Thyroid gland (tissue), 4 donors: ENCODE data around the gene RARB. TPM values are rescaled to one million over a fixed set of nuclear protein-coding genes. Genes with fewer than 3 reads are reported as not detected.

Experiments used
- DNase-seq, 2 donors: peaks; one replicate each; pipeline ENCODE4 v3.0.0-alpha.2; 2019
- H3K27ac ChIP-seq, 3 donors: fragments of 200-600 bp; sonication (generic); 1 replicate in 2 of 3; 2 replicates in 1 of 3; pipeline ENCODE4 v1.5.1; 2016 to 2019; ENCODE audit warnings: mild to moderate bottlenecking in 1 of 3, moderate library complexity in 1 of 3
- H3K27me3 ChIP-seq: fragments of 200-600 bp; sonication (generic); one replicate; pipeline ENCODE4 v1.5.1; 2019
- H3K36me3 ChIP-seq, 2 donors: fragments of 200-600 bp; sonication (generic); one replicate each; pipeline ENCODE4 v1.5.1; 2016 to 2019
- H3K4me1 ChIP-seq, 2 donors: fragments of 200-600 bp; sonication (generic); one replicate each; pipeline ENCODE4 v1.5.1; 2017 to 2019
- H3K4me3 ChIP-seq, 3 donors: fragments of 200-600 bp; sonication (generic); replicated peaks in 1 of 3; 1 replicate in 2 of 3; 2 replicates in 1 of 3; pipeline ENCODE4 v1.5.1; 2016; ENCODE audit warnings: mild to moderate bottlenecking in 1 of 3
- H3K9me3 ChIP-seq: fragments of 200-600 bp; sonication (generic); one replicate; pipeline ENCODE4 v1.5.1; 2017
- CTCF ChIP-seq, 6 experiments: fragments of 200-600 bp in 3 of 6; fragments of 450-650 bp in 3 of 6; sonication (generic) in 3 of 6; IDR thresholded peaks; one replicate each; pipeline ENCODE4 v1.5.1; 2016 to 2019; ENCODE audit warnings: antibody characterized with exemption in 6 of 6, mild to moderate bottlenecking in 2 of 6, inconsistent platforms in 1 of 6, moderate library complexity in 1 of 6
- POLR2A ChIP-seq, 2 donors: fragments of 450-650 bp; IDR thresholded peaks; one replicate each; pipeline ENCODE4 v1.6.1; 2017; ENCODE audit warnings: antibody characterized with exemption in 2 of 2, mild to moderate bottlenecking in 2 of 2, moderate library complexity in 1 of 2
- WGBS, 2 donors: methylation state at CpG; one replicate each; pipeline ENCODE4 v1.1.5; 2017; 5-methylcytosine and 5-hydroxymethylcytosine counted together
- intact Hi-C: fragments of 100-400 bp; cut with DNase I; formaldehyde crosslinking; loops from one replicate; pipeline ENCODE4 v1.15.1; 2023
- total RNA-seq, 4 donors: library from RNA; depleted of rRNA; stranded (reverse); fragments of >200 nt; gene quantifications; one replicate each; pipeline ENCODE4 v1.2.3, GENCODE V29; 2016

RARB gene
- total RNA-seq, 4 donors from 2014 or later, result 13.6 to 31.5 (median 20.5) TPM

GRCh38 chr3:25412269-25412668 lies 15.8 kb upstream of the RARB start:
- no peaks in the 10 kb centered on the region for H3K9me3 ChIP-seq
- no peak for TF ChIP-seq POLR2A (IDR thresholded peaks at IDR 0.05)
- no peak overlapping the region for H3K4me3 ChIP-seq
- no peaks in the 10 kb centered on the region for H3K27me3 ChIP-seq
- H3K4me1 ChIP-seq, result no peaks in the 10 kb centered on the region
- intact Hi-C loops, result no loop called here
- H3K36me3 ChIP-seq, result no peaks in the 10 kb centered on the region
- H3K27ac ChIP-seq, result no peak overlapping the region
- DNase-seq, result no peak

GRCh38 chr3:25416176-25416575 lies 11.9 kb upstream of the RARB start:
- WGBS, 2 donors, result 94 to 97% methylated on average over 6 of the region's 6 CpGs
- intact Hi-C loops, result no loop called here
- Histone ChIP-seq H3K4me1 (no peaks in the 10 kb centered on the region), H3K36me3 (no peaks in the 10 kb centered on the region), H3K4me3 (no peak overlapping the region), H3K27me3 (no peaks in the 10 kb centered on the region), H3K27ac (no peak overlapping the region), H3K9me3 (no peaks in the 10 kb centered on the region)
- TF ChIP-seq CTCF (IDR thresholded peaks at IDR 0.05) (no peak), POLR2A (IDR thresholded peaks at IDR 0.05) (no peak)
- no peak for DNase-seq

GRCh38 chr3:25418596-25418995 lies 9.5 kb upstream of the RARB start:
- H3K9me3 ChIP-seq, result no peaks in the 10 kb centered on the region
- TF ChIP-seq POLR2A (IDR thresholded peaks at IDR 0.05), result no peak
- no peak for TF ChIP-seq CTCF (IDR thresholded peaks at IDR 0.05)
- no peak overlapping the region for H3K4me3 ChIP-seq
- H3K27me3 ChIP-seq, result no peaks in the 10 kb centered on the region
- H3K36me3 ChIP-seq, result no peaks in the 10 kb centered on the region
- H3K4me1 ChIP-seq, result peaks cover 0 to 3% of the 10 kb centered on the region in 2 donors
- WGBS, 2 donors, result 93 to 97% methylated on average over 1 of the region's 1 CpG
- DNase-seq, result no peak
- no peak overlapping the region for H3K27ac ChIP-seq
- intact Hi-C loops, result no loop called here

GRCh38 chr3:25419251-25419650 lies 8.8 kb upstream of the RARB start:
- H3K27ac ChIP-seq, result no peak overlapping the region
- H3K9me3 ChIP-seq, result no peaks in the 10 kb centered on the region
- intact Hi-C loops, result no loop called here
- no peaks in the 10 kb centered on the region for H3K36me3 ChIP-seq
- peaks cover 4 to 9% of the 10 kb centered on the region in 2 donors for H3K4me1 ChIP-seq
- H3K27me3 ChIP-seq, result no peaks in the 10 kb centered on the region
- DNase-seq, result no peak
- 89 to 100% methylated on average over 1 of the region's 1 CpG for WGBS, 2 donors
- TF ChIP-seq POLR2A (IDR thresholded peaks at IDR 0.05) (no peak), CTCF (IDR thresholded peaks at IDR 0.05) (no peak)
- no peak overlapping the region for H3K4me3 ChIP-seq

- H3K4me3 ChIP-seq, result no peak overlapping the region
- peaks cover 7 to 18% of the 10 kb centered on the region in 2 donors for H3K4me1 ChIP-seq
- intact Hi-C loops, result loop anchor here (10.0 kb wide), 1 partner anchor 175 kb away; no protein-coding TSS in a partner anchor
- no peaks in the 10 kb centered on the region for H3K27me3 ChIP-seq
- no peaks in the 10 kb centered on the region for H3K36me3 ChIP-seq
- DNase-seq, result no peak
- H3K27ac ChIP-seq, result no peak overlapping the region
- TF ChIP-seq CTCF (IDR thresholded peaks at IDR 0.05), result no peak
- TF ChIP-seq POLR2A (IDR thresholded peaks at IDR 0.05), result no peak
- no peaks in the 10 kb centered on the region for H3K9me3 ChIP-seq
Measured at GRCh38 chr3:25420147-25420546, 7.9 kb upstream of the RARB start.

GRCh38 chr3:25420885-25421284 lies 7.2 kb upstream of the RARB start:
- DNase-seq, result no peak
- no peak overlapping the region for H3K4me3 ChIP-seq
- H3K9me3 ChIP-seq, result no peaks in the 10 kb centered on the region
- H3K27me3 ChIP-seq, result no peaks in the 10 kb centered on the region
- no peak overlapping the region for H3K27ac ChIP-seq
- peaks cover 7 to 23% of the 10 kb centered on the region in 2 donors for H3K4me1 ChIP-seq
- TF ChIP-seq CTCF (IDR thresholded peaks at IDR 0.05) (no peak), POLR2A (IDR thresholded peaks at IDR 0.05) (no peak)
- H3K36me3 ChIP-seq, result no peaks in the 10 kb centered on the region
- intact Hi-C loops, result loop anchor here (10.0 kb wide), 1 partner anchor 174 kb away; no protein-coding TSS in a partner anchor
